Sigmoid colon (tissue), 7 donors: Measurements from ENCODE around the gene CACNG4. TPM values are rescaled to one million over a fixed set of nuclear protein-coding genes. Genes with fewer than 3 reads are reported as not detected.

Experiments
- DNase-seq: peaks from one replicate; pipeline ENCODE4 v3.0.0-alpha.2; 2019
- H3K27ac ChIP-seq, 4 donors: fragments of 200-600 bp; sonication (generic); one replicate each; pipeline ENCODE4 v1.5.1; 2016 to 2019; ENCODE audit warnings: mild to moderate bottlenecking in 1 of 4
- H3K27me3 ChIP-seq, 3 donors: fragments of 200-600 bp; sonication (generic); one replicate each; pipeline ENCODE4 v1.5.1; 2019; ENCODE audit warnings: mild to moderate bottlenecking in 1 of 3
- H3K36me3 ChIP-seq, 4 donors: fragments of 200-600 bp; sonication (generic); one replicate each; pipeline ENCODE4 v1.5.1; 2016 to 2019
- H3K4me1 ChIP-seq, 4 donors: fragments of 200-600 bp; sonication (generic); one replicate each; pipeline ENCODE4 v1.5.1; 2017 to 2019
- H3K4me3 ChIP-seq, 4 donors: fragments of 200-600 bp; sonication (generic); one replicate each; pipeline ENCODE4 v1.5.1; 2017 to 2019; ENCODE audit warnings: mild to moderate bottlenecking in 2 of 4, moderate library complexity in 1 of 4
- H3K9me3 ChIP-seq, 4 donors: fragments of 200-600 bp in 3 of 4; sonication (generic) in 3 of 4; one replicate each; pipeline versions ENCODE4 v1.5.1 to v1.6.1; 2013 to 2019
- EP300 ChIP-seq, 4 donors: sonication (generic); formaldehyde crosslinking; IDR thresholded peaks; one replicate each; pipeline ENCODE4 v1.6.1; 2017; ENCODE audit warnings: antibody characterized with exemption in 4 of 4
- POLR2A ChIP-seq, 2 donors: fragments of 450-650 bp; IDR thresholded peaks; one replicate each; pipeline ENCODE4 v1.6.1; 2016; ENCODE audit warnings: antibody characterized with exemption in 2 of 2, mild to moderate bottlenecking in 2 of 2, moderate library complexity in 2 of 2
- POLR2AphosphoS5 ChIP-seq, 4 donors: sonication (generic); formaldehyde crosslinking; IDR thresholded peaks; one replicate each; pipeline ENCODE4 v1.6.1; 2017; ENCODE audit warnings: antibody characterized with exemption in 4 of 4
- WGBS, 2 donors: extraction: QIAGEN DNeasy Blood & Tissue Kit; methylation state at CpG; one replicate each; pipeline ENCODE4 v1.1.7; 2013; 5-methylcytosine and 5-hydroxymethylcytosine counted together
- intact Hi-C: fragments of 100-400 bp; cut with DNase I; formaldehyde crosslinking; loops from one replicate; pipeline ENCODE4 v1.15.1; 2023
- polyA plus RNA-seq, 3 donors: library from polyadenylated mRNA; stranded (reverse); fragments of 200-250 nt; gene quantifications; one replicate each; pipeline ENCODE4 v1.2.3, GENCODE V29; 2013
- total RNA-seq, 4 donors: library from RNA; depleted of rRNA; stranded (reverse); fragments of >200 nt; gene quantifications; one replicate each; pipeline ENCODE4 v1.1.0, GENCODE V29; 2016
- TF ChIP-seq, protein P1 (sequence below), 4 experiments: fragments of 450-650 bp in 3 of 4; fragments of 200-600 bp in 1 of 4; IDR thresholded peaks; one replicate each; pipeline ENCODE4 v1.5.1; 2016 to 2019; ENCODE audit warnings: antibody characterized with exemption in 4 of 4, mild to moderate bottlenecking in 3 of 4, moderate library complexity in 2 of 4
- donor health status: healthy with polysubstance abuse.
- donor health status: Bipolar disorder and iron deficiency.
- donor health status: healthy.

The CACNG4 gene
- total and polyA plus RNA-seq, 7 donors, result under 0.01 to 0.83 (median 0.29) TPM; not detected in 1

DNA sequence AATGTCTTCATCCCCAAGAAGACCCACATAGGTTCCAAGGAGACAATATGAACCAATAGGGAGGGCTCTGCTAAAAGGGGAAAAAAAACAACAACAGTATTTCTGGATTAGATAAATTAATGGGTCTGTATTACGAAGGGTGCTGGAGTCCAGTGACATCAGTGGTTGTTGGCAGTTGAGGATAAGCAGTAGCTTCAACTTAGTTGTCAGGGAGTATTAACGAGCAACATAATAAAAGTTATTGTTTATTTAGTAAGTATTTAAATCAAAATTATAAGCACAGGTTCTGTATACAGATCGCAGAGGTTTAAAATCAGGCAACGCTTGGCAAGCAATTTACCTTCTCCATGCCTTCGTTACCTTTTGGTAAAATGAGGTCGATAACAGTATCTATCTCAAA lies 7.6 kb upstream of the CACNG4 start:
- Histone ChIP-seq H3K4me3 (no peak overlapping the region), H3K27me3 (no peaks in the 10 kb centered on the region), H3K27ac (peak overlapping the region in 1 of 4 donors; percentile 82), H3K4me1 (peaks cover 0 to 41% (median 35%) of the 10 kb centered on the region in 4 donors), H3K9me3 (no peaks in the 10 kb centered on the region), H3K36me3 (no peaks in the 10 kb centered on the region)
- intact Hi-C loops, result no loop called here
- WGBS, 2 donors, result 83 to 90% methylated on average over 6 of the region's 6 CpGs
- TF ChIP-seq POLR2A (IDR thresholded peaks at IDR 0.05), result no peak
- TF ChIP-seq EP300 (IDR thresholded peaks at IDR 0.05), result peak in 1 of 4 donors; percentile 33
- TF ChIP-seq POLR2AphosphoS5 (IDR thresholded peaks at IDR 0.05), result peak in 3 of 4 donors; percentile 31 to 68 (median 66)
- no peak for DNase-seq

GRCh38 chr17:66957343-66957742 lies 7.2 kb upstream of the CACNG4 start:
- Histone ChIP-seq H3K36me3 (no peaks in the 10 kb centered on the region), H3K9me3 (no peaks in the 10 kb centered on the region), H3K27ac (peak overlapping the region; percentile 65 to 82 (median 74)), H3K4me3 (no peak overlapping the region), H3K4me1 (peaks cover 0 to 37% (median 31%) of the 10 kb centered on the region in 4 donors), H3K27me3 (no peaks in the 10 kb centered on the region)
- 87 to 90% methylated on average over 8 of the region's 8 CpGs for WGBS, 2 donors
- intact Hi-C loops, result no loop called here
- no peak for DNase-seq
- TF ChIP-seq POLR2AphosphoS5 (IDR thresholded peaks at IDR 0.05) (no peak), EP300 (IDR thresholded peaks at IDR 0.05) (no peak), POLR2A (IDR thresholded peaks at IDR 0.05) (no peak)
- TF ChIP-seq, protein P1, sequence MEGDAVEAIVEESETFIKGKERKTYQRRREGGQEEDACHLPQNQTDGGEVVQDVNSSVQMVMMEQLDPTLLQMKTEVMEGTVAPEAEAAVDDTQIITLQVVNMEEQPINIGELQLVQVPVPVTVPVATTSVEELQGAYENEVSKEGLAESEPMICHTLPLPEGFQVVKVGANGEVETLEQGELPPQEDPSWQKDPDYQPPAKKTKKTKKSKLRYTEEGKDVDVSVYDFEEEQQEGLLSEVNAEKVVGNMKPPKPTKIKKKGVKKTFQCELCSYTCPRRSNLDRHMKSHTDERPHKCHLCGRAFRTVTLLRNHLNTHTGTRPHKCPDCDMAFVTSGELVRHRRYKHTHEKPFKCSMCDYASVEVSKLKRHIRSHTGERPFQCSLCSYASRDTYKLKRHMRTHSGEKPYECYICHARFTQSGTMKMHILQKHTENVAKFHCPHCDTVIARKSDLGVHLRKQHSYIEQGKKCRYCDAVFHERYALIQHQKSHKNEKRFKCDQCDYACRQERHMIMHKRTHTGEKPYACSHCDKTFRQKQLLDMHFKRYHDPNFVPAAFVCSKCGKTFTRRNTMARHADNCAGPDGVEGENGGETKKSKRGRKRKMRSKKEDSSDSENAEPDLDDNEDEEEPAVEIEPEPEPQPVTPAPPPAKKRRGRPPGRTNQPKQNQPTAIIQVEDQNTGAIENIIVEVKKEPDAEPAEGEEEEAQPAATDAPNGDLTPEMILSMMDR (IDR thresholded peaks at IDR 0.05), result no peak

DNA sequence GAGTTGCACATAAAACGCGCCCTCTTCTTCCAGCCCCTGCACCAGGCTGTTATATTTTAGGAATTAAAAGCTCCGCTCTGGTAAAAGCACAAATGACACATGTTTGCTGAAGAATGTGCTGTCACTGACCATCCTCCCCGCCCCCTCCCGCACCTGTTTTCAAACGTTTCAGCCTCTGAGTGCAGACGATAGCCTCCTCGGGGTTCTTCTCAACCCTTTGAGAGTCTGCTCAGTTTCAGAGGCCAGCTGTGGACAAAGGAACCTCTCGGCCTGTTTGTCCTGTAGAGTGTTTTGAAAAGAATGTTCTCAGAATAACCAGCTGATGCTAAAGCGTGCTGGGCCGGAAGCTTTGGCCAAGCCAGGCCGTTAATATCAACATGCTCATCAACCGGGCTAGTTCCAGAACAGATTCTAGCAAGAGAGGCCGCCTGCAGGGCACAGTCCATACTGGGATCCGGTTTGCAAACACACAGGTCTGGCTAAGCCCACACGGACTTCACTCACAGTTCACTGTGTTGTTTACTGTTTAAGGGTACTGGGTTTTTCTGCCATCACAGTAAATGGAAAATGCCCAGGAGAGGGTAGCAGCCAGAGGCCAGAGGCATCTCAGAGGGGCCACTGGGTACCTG lies 6.4 kb upstream of the CACNG4 start:
- intact Hi-C loops, result no loop called here
- TF ChIP-seq POLR2A (IDR thresholded peaks at IDR 0.05) (no peak), EP300 (IDR thresholded peaks at IDR 0.05) (peak in 1 of 4 donors; percentile 65), POLR2AphosphoS5 (IDR thresholded peaks at IDR 0.05) (peak in 3 of 4 donors; percentile 55 to 81 (median 63))
- TF ChIP-seq, protein P1 (IDR thresholded peaks at IDR 0.05), result peak in 1 of 4 experiments; percentile 20
- Histone ChIP-seq H3K27me3 (no peaks in the 10 kb centered on the region), H3K4me3 (no peak overlapping the region), H3K9me3 (no peaks in the 10 kb centered on the region), H3K36me3 (no peaks in the 10 kb centered on the region), H3K27ac (peak overlapping the region; percentile 65 to 82 (median 74)), H3K4me1 (peaks cover 0 to 30% (median 24%) of the 10 kb centered on the region in 4 donors)
- no peak for DNase-seq
- WGBS, 2 donors, result 67 to 73% methylated on average over 16 of the region's 16 CpGs

DNA sequence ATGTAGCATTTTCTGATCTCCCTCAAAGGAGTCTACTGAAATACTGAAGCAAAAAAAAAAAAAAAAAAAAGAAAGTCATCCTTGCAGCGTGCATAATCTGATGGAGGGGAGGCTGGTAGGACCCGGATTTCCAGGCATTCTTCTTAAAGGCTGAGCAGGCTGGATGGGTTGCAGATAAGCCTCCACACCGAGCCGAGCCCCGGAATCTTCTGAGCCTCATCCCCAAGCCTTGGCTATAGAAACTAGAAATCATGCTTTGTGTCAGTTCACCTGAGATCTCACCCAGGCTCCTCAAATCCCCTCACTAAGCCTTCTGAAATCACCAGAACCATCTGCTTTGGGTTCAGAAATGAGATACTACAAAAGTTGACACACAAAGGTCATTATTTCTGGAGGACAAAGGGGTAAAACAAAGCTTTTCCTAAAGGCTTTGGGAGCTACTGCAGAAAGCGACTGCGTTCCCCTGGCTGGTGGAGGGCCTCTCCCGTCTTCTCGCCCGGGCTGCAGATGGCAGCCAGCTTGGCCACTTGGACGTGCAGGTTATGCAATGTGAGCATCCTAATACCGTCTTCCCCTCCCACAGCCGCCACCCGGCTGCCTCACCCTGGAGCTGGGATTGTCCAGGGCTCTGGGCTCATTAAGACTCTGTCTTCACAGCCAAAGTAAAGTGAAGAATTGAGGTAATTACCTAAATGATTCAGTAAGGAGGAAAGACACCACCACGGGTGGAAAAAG lies 4.7 kb upstream of the CACNG4 start:
- Histone ChIP-seq H3K27me3 (peaks cover under 1 to 6% (median under 1%) of the 10 kb centered on the region in 3 donors), H3K9me3 (no peaks in the 10 kb centered on the region), H3K4me1 (peaks cover 0 to 23% (median 18%) of the 10 kb centered on the region in 4 donors), H3K36me3 (no peaks in the 10 kb centered on the region), H3K4me3 (no peak overlapping the region), H3K27ac (no peak overlapping the region)
- no peak for DNase-seq
- TF ChIP-seq POLR2A (IDR thresholded peaks at IDR 0.05) (no peak), POLR2AphosphoS5 (IDR thresholded peaks at IDR 0.05) (no peak), EP300 (IDR thresholded peaks at IDR 0.05) (no peak)
- TF ChIP-seq, protein P1 (IDR thresholded peaks at IDR 0.05), result no peak
- 66 to 80% methylated on average over 15 of the region's 15 CpGs for WGBS, 2 donors
- intact Hi-C loops, result no loop called here

DNA sequence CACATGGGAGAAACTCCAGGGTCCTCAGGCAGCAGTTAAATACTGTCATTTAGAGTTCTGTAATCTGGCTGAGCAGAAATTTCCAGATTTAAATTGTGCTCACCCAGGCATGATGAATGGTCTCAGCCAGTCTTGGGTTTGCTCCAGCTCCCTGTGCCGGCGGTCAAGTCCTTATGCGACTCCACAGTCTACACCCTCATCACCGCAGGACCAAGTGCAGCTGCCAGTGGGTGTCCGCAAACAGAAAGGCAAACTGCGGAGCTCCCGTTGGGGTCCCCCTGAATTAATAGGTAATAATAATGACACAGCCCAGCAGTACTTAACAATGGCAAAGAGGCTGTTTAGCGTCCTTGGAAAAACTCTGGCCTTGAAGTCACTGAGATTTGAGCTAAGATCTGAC lies 3.9 kb upstream of the CACNG4 start:
- WGBS, 2 donors, result 76 to 83% methylated on average over 8 of the region's 8 CpGs
- H3K27me3 ChIP-seq, result peaks cover 6 to 14% (median 9%) of the 10 kb centered on the region in 3 donors
- intact Hi-C loops, result no loop called here
- DNase-seq, result no peak
- peaks cover 0 to 32% (median 26%) of the 10 kb centered on the region in 4 donors for H3K4me1 ChIP-seq
- H3K27ac ChIP-seq, result no peak overlapping the region
- no peaks in the 10 kb centered on the region for H3K36me3 ChIP-seq
- no peak overlapping the region for H3K4me3 ChIP-seq
- no peaks in the 10 kb centered on the region for H3K9me3 ChIP-seq
- no peak for TF ChIP-seq EP300 (IDR thresholded peaks at IDR 0.05)
- TF ChIP-seq POLR2A (IDR thresholded peaks at IDR 0.05), result no peak
- TF ChIP-seq, protein P1 (IDR thresholded peaks at IDR 0.05), result no peak
- TF ChIP-seq POLR2AphosphoS5 (IDR thresholded peaks at IDR 0.05), result no peak
